Left lung (tissue), 10 donors: ENCODE measurements around the gene UTF1. TPM values are rescaled to one million over a fixed set of nuclear protein-coding genes. Genes with fewer than 3 reads are reported as not detected.
A peak's percentile ranks its signal among the peaks of the same experiment; 100 is the strongest.

Source experiments
- ATAC-seq: fragments of 200-7000 bp; cut with Tn5 transposase; one replicate; pipeline ENCODE4 v1.9.1; 2020; ENCODE audit warnings: moderate library complexity
- DNase-seq, 4 donors: peaks; one replicate each; pipeline ENCODE4 v3.0.0-alpha.2; 2013 to 2020
- H3K27ac ChIP-seq, 2 donors: fragments of 200-600 bp; sonication (generic) in 1 of 2; one replicate each; pipeline versions ENCODE4 v1.5.0 to v1.8.0; 2020 to 2021
- H3K27me3 ChIP-seq, 2 donors: fragments of 200-600 bp; sonication (generic) in 1 of 2; one replicate each; pipeline versions ENCODE4 v1.5.0 to v1.8.0; 2020 to 2021
- H3K36me3 ChIP-seq, 2 donors: fragments of 200-600 bp; sonication (generic) in 1 of 2; one replicate each; pipeline versions ENCODE4 v1.5.0 to v1.8.0; 2020 to 2021
- H3K4me1 ChIP-seq, 2 donors: fragments of 200-600 bp; one replicate each; pipeline ENCODE4 v1.8.0; 2021
- H3K4me3 ChIP-seq, 2 donors: fragments of 200-600 bp; sonication (generic) in 1 of 2; one replicate each; pipeline versions ENCODE4 v1.5.0 to v1.8.0; 2020 to 2021; ENCODE audit warnings: mild to moderate bottlenecking in 1 of 2
- H3K9me3 ChIP-seq, 2 donors: fragments of 200-600 bp; sonication (generic) in 1 of 2; one replicate each; pipeline versions ENCODE4 v1.5.0 to v1.8.0; 2020 to 2021
- intact Hi-C, 2 donors: fragments of 100-400 bp; cut with DNase I; formaldehyde crosslinking; loops; one replicate each; pipeline versions ENCODE4 v1.11.2 to v1.14.2; 2022
- polyA plus RNA-seq, 6 donors: library from polyadenylated mRNA; unstranded; fragments of 120-200 nt; gene quantifications; one replicate each; pipeline ENCODE4 v1.2.1, GENCODE V29; 2013; ENCODE audit not compliant: insufficient read length in 6 of 6
- total RNA-seq, 2 donors: library from RNA; stranded (reverse); fragmentation: NEBNext Ultra II Directional; extraction: Animal tissue kit (Norgen Biotek cat#: 25700); gene quantifications; one replicate each; pipeline ENCODE4 v1.2.1, GENCODE V29; 2021
- TF ChIP-seq, protein P1 (sequence below), 2 donors: fragments of 200-600 bp; sonication (generic) in 1 of 2; IDR thresholded peaks; one replicate each; pipeline versions ENCODE4 v1.5.0 to v1.8.0; 2021; ENCODE audit warnings: antibody characterized with exemption in 2 of 2
- donor health status: DM: no; HTN: yes; CAD: no.
- donor health status: DM: no; HTN: no; CAD: no.

UTF1 gene
- total and polyA plus RNA-seq, 8 donors, result not detected

DNA sequence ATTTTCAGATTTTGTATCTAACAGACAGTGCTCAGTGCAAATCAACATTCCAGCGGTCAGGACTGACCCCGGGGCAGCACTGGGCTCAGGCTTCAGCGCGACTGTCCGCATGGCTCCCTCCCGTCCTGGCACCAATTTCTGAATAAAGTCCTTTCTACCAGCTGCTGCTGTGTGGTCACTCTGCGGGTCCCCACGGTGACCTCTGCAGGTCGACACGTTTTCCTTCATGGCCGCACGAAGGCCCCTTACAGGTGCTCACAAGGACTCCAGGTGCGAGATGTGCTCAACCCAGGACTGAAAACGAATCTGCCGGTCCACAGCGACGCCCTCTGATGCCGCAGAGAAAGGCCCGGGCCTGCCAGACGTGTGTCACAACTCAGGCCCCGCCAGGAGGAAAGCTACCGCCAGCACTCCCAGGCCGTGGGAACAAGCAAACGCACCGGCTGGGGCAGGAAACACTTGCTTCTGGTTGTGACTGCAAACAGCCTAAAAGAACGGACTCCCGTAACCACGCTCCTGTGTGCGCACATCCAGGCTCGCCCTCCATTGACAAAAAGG, 3.7 kb upstream of the UTF1 start:
- H3K4me1 ChIP-seq, result peaks cover 0 to 14% of the 10 kb centered on the region in 2 donors
- DNase-seq (no peak), ATAC-seq (no peak)
- H3K9me3 ChIP-seq, result no peaks in the 10 kb centered on the region
- H3K27ac ChIP-seq, result no peak overlapping the region
- TF ChIP-seq, protein P1, sequence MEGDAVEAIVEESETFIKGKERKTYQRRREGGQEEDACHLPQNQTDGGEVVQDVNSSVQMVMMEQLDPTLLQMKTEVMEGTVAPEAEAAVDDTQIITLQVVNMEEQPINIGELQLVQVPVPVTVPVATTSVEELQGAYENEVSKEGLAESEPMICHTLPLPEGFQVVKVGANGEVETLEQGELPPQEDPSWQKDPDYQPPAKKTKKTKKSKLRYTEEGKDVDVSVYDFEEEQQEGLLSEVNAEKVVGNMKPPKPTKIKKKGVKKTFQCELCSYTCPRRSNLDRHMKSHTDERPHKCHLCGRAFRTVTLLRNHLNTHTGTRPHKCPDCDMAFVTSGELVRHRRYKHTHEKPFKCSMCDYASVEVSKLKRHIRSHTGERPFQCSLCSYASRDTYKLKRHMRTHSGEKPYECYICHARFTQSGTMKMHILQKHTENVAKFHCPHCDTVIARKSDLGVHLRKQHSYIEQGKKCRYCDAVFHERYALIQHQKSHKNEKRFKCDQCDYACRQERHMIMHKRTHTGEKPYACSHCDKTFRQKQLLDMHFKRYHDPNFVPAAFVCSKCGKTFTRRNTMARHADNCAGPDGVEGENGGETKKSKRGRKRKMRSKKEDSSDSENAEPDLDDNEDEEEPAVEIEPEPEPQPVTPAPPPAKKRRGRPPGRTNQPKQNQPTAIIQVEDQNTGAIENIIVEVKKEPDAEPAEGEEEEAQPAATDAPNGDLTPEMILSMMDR (IDR thresholded peaks at IDR 0.05), result no peak
- no peak overlapping the region for H3K4me3 ChIP-seq
- intact Hi-C loops, result no loop called here
- H3K27me3 ChIP-seq, result peaks cover 33 to 71% of the 10 kb centered on the region in 2 donors
- no peaks in the 10 kb centered on the region for H3K36me3 ChIP-seq

DNA sequence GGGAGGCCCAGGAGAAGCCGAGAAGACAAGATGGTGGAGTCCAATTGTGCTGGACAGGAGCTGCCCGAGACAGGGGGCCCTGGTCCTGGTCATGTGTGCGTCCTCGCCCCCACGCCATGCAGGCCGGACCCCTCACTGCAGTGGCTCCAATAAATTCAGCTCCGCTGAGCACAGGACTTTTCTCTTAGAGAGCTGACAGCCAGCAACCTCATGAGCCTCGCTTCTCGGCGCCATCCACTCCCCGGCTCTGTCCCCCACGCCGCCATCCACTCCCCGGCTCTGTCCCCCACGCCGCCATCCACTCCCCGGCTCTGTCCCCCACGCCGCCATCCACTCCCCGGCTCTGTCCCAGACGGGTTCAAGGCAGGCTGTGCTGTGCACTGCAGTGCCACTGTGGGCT, 2.8 kb upstream of the UTF1 start:
- H3K4me3 ChIP-seq, result no peak overlapping the region
- intact Hi-C loops, result no loop called here
- H3K9me3 ChIP-seq, result no peaks in the 10 kb centered on the region
- TF ChIP-seq, protein P1 (IDR thresholded peaks at IDR 0.05), result no peak
- peaks cover 0 to 14% of the 10 kb centered on the region in 2 donors for H3K4me1 ChIP-seq
- H3K27me3 ChIP-seq, result peaks cover 41 to 80% of the 10 kb centered on the region in 2 donors
- no peak overlapping the region for H3K27ac ChIP-seq
- H3K36me3 ChIP-seq, result no peaks in the 10 kb centered on the region
- DNase-seq (no peak), ATAC-seq (no peak)

GRCh38 chr10:133229265-133230043, 563 bp upstream of the UTF1 start:
- intact Hi-C loops, result no loop called here
- Histone ChIP-seq H3K36me3 (no peaks in the 10 kb centered on the region), H3K27ac (no peak overlapping the region), H3K9me3 (no peaks in the 10 kb centered on the region), H3K4me1 (peaks cover 0 to 14% of the 10 kb centered on the region in 2 donors), H3K4me3 (no peak overlapping the region), H3K27me3 (peaks cover 51 to 100% of the 10 kb centered on the region in 2 donors)
- ATAC-seq, result no peak
- TF ChIP-seq, protein P1 (IDR thresholded peaks at IDR 0.05), result no peak
- DNase-seq, result no peak

GRCh38 chr10:133230387-133231195, 574 bp downstream of the UTF1 start:
- intact Hi-C loops, result no loop called here
- Histone ChIP-seq H3K27me3 (peaks cover 57 to 100% of the 10 kb centered on the region in 2 donors), H3K9me3 (no peaks in the 10 kb centered on the region), H3K4me1 (peaks cover 0 to 22% of the 10 kb centered on the region in 2 donors), H3K4me3 (peak overlapping the region in 1 of 2 donors; percentile 11), H3K36me3 (no peaks in the 10 kb centered on the region), H3K27ac (no peak overlapping the region)
- DNase-seq, result peak in 1 of 4 donors; percentile 40
- TF ChIP-seq, protein P1 (IDR thresholded peaks at IDR 0.05), result no peak
- peak; percentile 40 for ATAC-seq
